GF-D8 (cell line): ENCODE results near the gene NCKAP5.

Experiments
- DNase-seq: peaks from one replicate; lab custom pipeline; 2025; lab: John Stamatoyannopoulos, UW

Gene NCKAP5

GRCh38 chr2:133568172-133568571 is at the start of gene NCKAP5:
NCKAP5 (minus strand) TSS chr2:133568463; CDS start chr2:133517526, 50,937 bp downstream.
- DNase-seq = no peak

- no peak for DNase-seq
Observed at GRCh38 chr2:133609664-133610063, 41.4 kb upstream of the NCKAP5 start.

GRCh38 chr2:133608291-133608690 is 40.0 kb upstream of the NCKAP5 start:
- no peak for DNase-seq

GRCh38 chr2:133607679-133608078 is 39.4 kb upstream of the NCKAP5 start:
- no peak for DNase-seq

GRCh38 chr2:133606616-133607015 is 38.4 kb upstream of the NCKAP5 start:
- no peak for DNase-seq

GRCh38 chr2:133605766-133606137 is 37.5 kb upstream of the NCKAP5 start:
- no peak for DNase-seq

- no peak for DNase-seq
Observed at GRCh38 chr2:133605011-133605765, 36.9 kb upstream of the NCKAP5 start.

- DNase-seq = no peak
Observed at GRCh38 chr2:133603109-133603508, 34.8 kb upstream of the NCKAP5 start.

GRCh38 chr2:133602538-133602937 is 34.3 kb upstream of the NCKAP5 start:
- no peak for DNase-seq

- DNase-seq = no peak
Observed at GRCh38 chr2:133600266-133600928, 32.1 kb upstream of the NCKAP5 start.

- DNase-seq = no peak
Observed at GRCh38 chr2:133599811-133600210, 31.5 kb upstream of the NCKAP5 start.

GRCh38 chr2:133599211-133599803 is 31.0 kb upstream of the NCKAP5 start:
- DNase-seq = no peak

GRCh38 chr2:133598769-133599168 is 30.5 kb upstream of the NCKAP5 start:
- DNase-seq = no peak

- no peak for DNase-seq
Observed at GRCh38 chr2:133596701-133597393, 28.6 kb upstream of the NCKAP5 start.

- DNase-seq = no peak
Observed at GRCh38 chr2:133591164-133591563, 22.9 kb upstream of the NCKAP5 start.

- no peak for DNase-seq
Observed at GRCh38 chr2:133589456-133589855, 21.2 kb upstream of the NCKAP5 start.

- DNase-seq = no peak
Observed at GRCh38 chr2:133588144-133588543, 19.9 kb upstream of the NCKAP5 start.

- no peak for DNase-seq
Observed at GRCh38 chr2:133586978-133587377, 18.7 kb upstream of the NCKAP5 start.

GRCh38 chr2:133581010-133581760 is 12.9 kb upstream of the NCKAP5 start:
- DNase-seq = no peak

- no peak for DNase-seq
Observed at GRCh38 chr2:133579274-133579673, 11.0 kb upstream of the NCKAP5 start.

GRCh38 chr2:133576714-133577113 is 8.5 kb upstream of the NCKAP5 start:
- no peak for DNase-seq

GRCh38 chr2:133574620-133575019 is 6.4 kb upstream of the NCKAP5 start:
- no peak for DNase-seq
